Nephron (organoid): ENCODE measurements around the gene GFPT1.

Experiments used
- H3K27ac Mint-ChIP-seq, 3 experiments: 2 replicates each; pipeline ENCODE4 v1.8.0; 2020; ENCODE audit warnings: mixed read lengths in 3 of 3, mild to moderate bottlenecking in 2 of 3, moderate library complexity in 1 of 3
- H3K27me3 Mint-ChIP-seq: 2 replicates; pipeline ENCODE4 v1.8.0; 2021; ENCODE audit warnings: low read depth, mild to moderate bottlenecking, moderate library complexity, mixed read lengths
- H3K36me3 Mint-ChIP-seq: 2 replicates; pipeline ENCODE4 v1.8.0; 2020; ENCODE audit warnings: low read depth, mixed read lengths
- H3K4me1 Mint-ChIP-seq: 2 replicates; pipeline ENCODE4 v1.8.0; 2020; ENCODE audit warnings: mixed read lengths
- H3K4me3 Mint-ChIP-seq, 3 experiments: 2 replicates each; pipeline ENCODE4 v1.8.0; 2020; ENCODE audit warnings: mild to moderate bottlenecking in 3 of 3, mixed read lengths in 3 of 3, moderate library complexity in 2 of 3
- H3K9me3 Mint-ChIP-seq: 2 replicates; pipeline ENCODE4 v1.8.0; 2020; ENCODE audit warnings: mixed read lengths
- TF ChIP-seq, protein P1 (sequence below), 3 experiments: fragments of 200-600 bp; sonication (generic); IDR thresholded peaks; one replicate each; pipeline ENCODE4 v1.5.0; 2021; ENCODE audit warnings: antibody characterized with exemption in 3 of 3; ENCODE audit not compliant: unreplicated experiment in 3 of 3

The GFPT1 gene

DNA sequence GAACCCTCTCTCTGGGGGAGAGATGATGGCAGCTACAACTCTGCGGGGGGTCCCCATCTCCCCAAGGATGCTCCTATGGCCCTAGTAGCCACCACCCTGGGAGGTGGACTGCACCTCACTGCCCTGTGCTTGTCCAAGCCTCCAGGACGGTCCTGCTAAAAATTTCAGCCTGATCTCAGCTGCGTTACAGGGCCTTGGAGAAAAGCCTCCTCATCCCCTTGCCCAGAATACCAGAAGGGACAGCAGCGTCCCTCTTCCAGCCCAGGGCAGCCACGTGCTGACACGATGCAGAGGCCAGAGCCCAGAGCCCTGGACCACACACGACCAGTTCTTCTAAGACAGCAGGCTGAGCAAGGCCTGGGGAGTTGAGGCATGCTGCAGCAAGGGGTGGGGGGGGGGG, 81.9 kb downstream of the GFPT1 start:
- Mint-ChIP-seq H3K4me3 (peak overlapping the region in 2 of 3 experiments; percentile 40 to 41), H3K27ac (no peak overlapping the region), H3K27me3 (peaks cover 26% of the 10 kb centered on the region), H3K9me3 (peaks cover 2% of the 10 kb centered on the region), H3K4me1 (peaks cover 36% of the 10 kb centered on the region), H3K36me3 (no peaks in the 10 kb centered on the region)
- TF ChIP-seq, protein P1, sequence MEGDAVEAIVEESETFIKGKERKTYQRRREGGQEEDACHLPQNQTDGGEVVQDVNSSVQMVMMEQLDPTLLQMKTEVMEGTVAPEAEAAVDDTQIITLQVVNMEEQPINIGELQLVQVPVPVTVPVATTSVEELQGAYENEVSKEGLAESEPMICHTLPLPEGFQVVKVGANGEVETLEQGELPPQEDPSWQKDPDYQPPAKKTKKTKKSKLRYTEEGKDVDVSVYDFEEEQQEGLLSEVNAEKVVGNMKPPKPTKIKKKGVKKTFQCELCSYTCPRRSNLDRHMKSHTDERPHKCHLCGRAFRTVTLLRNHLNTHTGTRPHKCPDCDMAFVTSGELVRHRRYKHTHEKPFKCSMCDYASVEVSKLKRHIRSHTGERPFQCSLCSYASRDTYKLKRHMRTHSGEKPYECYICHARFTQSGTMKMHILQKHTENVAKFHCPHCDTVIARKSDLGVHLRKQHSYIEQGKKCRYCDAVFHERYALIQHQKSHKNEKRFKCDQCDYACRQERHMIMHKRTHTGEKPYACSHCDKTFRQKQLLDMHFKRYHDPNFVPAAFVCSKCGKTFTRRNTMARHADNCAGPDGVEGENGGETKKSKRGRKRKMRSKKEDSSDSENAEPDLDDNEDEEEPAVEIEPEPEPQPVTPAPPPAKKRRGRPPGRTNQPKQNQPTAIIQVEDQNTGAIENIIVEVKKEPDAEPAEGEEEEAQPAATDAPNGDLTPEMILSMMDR (IDR thresholded peaks at IDR 0.05; ENCODE audit: unreplicated experiment in 3 of 3) = no peak

DNA sequence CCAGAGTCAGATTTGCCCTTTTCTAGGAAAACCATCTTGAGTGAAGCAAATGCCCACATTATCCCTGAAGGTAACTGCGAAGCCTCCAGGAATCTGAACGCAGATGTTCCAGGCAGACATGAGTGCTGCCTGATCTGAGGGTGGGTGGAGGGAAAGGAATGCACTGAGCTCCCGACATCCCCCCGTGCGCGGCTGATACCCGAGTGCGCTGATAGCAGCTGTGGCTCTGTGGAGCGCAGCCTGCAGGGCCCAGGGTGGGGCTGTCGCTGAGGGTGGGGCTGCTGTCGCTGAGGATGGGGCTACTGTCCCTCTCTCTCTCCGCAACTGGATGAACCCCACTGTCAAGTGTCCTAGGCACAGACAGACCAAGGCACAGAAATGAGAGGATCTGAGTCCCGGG, 82.4 kb downstream of the GFPT1 start:
- H3K4me3 Mint-ChIP-seq = peak overlapping the region in 1 of 3 experiments; percentile 42
- TF ChIP-seq, protein P1 (IDR thresholded peaks at IDR 0.05; ENCODE audit: unreplicated experiment in 3 of 3) = no peak
- H3K27ac Mint-ChIP-seq = peak overlapping the region in 1 of 3 experiments; percentile 29
- H3K36me3 Mint-ChIP-seq = no peaks in the 10 kb centered on the region
- peaks cover 2% of the 10 kb centered on the region for H3K9me3 Mint-ChIP-seq
- peaks cover 34% of the 10 kb centered on the region for H3K4me1 Mint-ChIP-seq
- peaks cover 29% of the 10 kb centered on the region for H3K27me3 Mint-ChIP-seq

DNA sequence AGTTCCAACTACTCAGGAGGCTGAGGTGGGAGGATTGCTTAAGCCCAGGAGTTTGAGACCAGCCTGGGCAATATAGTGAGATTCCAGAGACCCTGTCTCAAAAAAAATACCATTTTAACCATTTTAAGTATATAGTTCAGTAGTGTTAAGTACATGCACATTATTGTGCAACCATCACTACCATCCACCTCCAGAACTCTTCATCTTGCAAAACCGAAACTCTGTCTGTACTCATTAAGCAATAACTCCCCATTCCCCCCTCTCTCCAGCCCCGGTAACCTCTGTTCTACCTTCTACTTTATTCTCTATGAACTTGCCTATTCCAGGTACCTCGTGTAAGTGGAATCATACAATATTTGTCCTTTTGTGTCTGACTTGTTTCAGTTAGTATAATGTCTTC, 86.4 kb downstream of the GFPT1 start:
- H3K9me3 Mint-ChIP-seq = peaks cover 2% of the 10 kb centered on the region

DNA sequence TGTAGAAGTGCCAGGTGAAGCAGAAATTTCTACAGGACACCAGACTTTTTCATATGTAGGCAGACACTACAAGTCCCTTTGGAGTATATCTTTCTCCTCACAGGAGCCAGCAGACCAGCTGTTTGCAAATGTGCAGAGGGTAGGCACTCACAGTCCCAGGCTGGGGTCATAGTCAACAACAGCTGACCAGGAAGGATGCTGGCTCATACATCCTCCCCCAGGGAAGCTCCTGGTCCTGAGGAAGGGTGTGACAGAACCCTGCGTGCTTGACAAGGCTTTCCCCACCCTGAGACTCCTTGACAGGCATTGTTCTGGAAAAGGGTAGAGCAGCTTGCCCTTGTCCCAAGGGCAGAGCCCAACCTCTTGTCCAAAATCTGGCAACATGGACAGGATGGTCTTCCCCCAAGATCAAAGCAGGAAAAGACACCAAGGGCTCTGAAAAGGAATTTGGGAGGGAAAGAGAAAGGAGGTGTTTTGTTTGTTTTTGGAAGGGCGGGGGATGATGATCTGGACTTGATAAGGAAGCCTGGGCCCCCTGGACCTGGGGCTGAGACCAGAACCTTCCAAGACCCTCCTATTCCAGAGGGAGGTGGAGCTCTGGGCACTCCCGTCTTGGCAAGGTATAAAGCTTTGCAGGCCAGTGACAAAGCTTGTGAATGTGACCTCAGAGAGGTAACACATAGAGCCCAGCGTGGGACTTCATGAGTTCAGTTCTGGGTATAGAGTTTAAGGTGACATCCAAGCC, 87.1 kb downstream of the GFPT1 start:
- Mint-ChIP-seq H3K36me3 (no peaks in the 10 kb centered on the region), H3K4me1 (peaks cover 18% of the 10 kb centered on the region), H3K4me3 (no peak overlapping the region), H3K27me3 (peaks cover 29% of the 10 kb centered on the region), H3K9me3 (peaks cover 2% of the 10 kb centered on the region), H3K27ac (peak overlapping the region in 1 of 3 experiments; percentile 18)
- TF ChIP-seq, protein P1 (IDR thresholded peaks at IDR 0.05; ENCODE audit: unreplicated experiment in 3 of 3) = no peak

More for the DNA sequence above, 86.4 kb downstream of the GFPT1 start:
- TF ChIP-seq, protein P1 (IDR thresholded peaks at IDR 0.05; ENCODE audit: unreplicated experiment in 3 of 3) = no peak
- Mint-ChIP-seq H3K4me3 (no peak overlapping the region), H3K4me1 (peaks cover 18% of the 10 kb centered on the region), H3K27ac (peak overlapping the region in 1 of 3 experiments; percentile 46), H3K27me3 (peaks cover 33% of the 10 kb centered on the region), H3K36me3 (no peaks in the 10 kb centered on the region)

DNA sequence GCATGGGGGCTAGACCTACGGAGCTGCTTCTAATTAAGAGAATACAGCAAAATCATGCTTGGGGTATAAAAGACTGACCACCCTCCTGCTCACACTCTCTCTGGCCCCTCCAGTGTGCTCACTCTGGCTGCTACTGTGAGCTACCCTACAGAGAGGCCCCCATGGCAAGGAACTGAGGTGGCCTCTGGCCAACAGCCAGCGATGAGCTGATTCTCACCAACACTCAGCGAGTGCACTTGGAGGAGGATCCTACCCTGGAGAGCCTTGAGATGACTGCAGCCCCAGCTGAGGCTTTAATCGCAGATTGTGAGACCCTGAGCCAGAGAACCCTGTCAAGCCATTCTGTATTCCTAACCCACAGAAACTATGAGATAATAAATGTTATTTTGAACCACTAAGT, 88.2 kb downstream of the GFPT1 start:
- H3K36me3 Mint-ChIP-seq = no peaks in the 10 kb centered on the region
- peak overlapping the region; percentile 16 to 59 (median 18) for H3K27ac Mint-ChIP-seq
- peaks cover 19% of the 10 kb centered on the region for H3K4me1 Mint-ChIP-seq
- TF ChIP-seq, protein P1 (IDR thresholded peaks at IDR 0.05; ENCODE audit: unreplicated experiment in 3 of 3) = no peak
- no peak overlapping the region for H3K4me3 Mint-ChIP-seq
- H3K27me3 Mint-ChIP-seq = peaks cover 29% of the 10 kb centered on the region
- H3K9me3 Mint-ChIP-seq = peaks cover 7% of the 10 kb centered on the region

DNA sequence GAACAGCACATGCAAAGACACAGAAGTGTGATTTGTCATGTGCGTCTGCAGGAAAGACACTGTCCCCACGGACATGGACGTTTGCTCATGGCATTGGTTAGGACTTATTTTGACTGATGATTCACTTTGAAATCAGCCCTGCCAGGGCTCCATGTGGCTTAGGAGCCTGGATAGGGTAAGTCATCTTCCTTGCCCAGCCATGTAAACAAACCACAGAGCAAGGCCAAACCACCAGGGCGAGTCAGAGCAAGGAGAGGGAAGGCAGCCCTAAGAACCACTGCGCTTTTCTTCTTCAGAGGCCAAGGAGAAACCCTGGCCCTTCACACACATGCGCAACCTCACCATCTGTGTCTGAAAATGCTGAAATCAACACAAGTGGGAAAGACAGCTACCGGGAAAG, 88.8 kb downstream of the GFPT1 start:
- peaks cover 29% of the 10 kb centered on the region for H3K27me3 Mint-ChIP-seq
- H3K27ac Mint-ChIP-seq = peak overlapping the region in 1 of 3 experiments; percentile 59
- peaks cover 7% of the 10 kb centered on the region for H3K9me3 Mint-ChIP-seq
- peaks cover 19% of the 10 kb centered on the region for H3K4me1 Mint-ChIP-seq
- H3K4me3 Mint-ChIP-seq = no peak overlapping the region
- H3K36me3 Mint-ChIP-seq = no peaks in the 10 kb centered on the region
- TF ChIP-seq, protein P1 (IDR thresholded peaks at IDR 0.05; ENCODE audit: unreplicated experiment in 3 of 3) = no peak
